Measurements from ENCODE around the gene CLDN22.

DNA sequence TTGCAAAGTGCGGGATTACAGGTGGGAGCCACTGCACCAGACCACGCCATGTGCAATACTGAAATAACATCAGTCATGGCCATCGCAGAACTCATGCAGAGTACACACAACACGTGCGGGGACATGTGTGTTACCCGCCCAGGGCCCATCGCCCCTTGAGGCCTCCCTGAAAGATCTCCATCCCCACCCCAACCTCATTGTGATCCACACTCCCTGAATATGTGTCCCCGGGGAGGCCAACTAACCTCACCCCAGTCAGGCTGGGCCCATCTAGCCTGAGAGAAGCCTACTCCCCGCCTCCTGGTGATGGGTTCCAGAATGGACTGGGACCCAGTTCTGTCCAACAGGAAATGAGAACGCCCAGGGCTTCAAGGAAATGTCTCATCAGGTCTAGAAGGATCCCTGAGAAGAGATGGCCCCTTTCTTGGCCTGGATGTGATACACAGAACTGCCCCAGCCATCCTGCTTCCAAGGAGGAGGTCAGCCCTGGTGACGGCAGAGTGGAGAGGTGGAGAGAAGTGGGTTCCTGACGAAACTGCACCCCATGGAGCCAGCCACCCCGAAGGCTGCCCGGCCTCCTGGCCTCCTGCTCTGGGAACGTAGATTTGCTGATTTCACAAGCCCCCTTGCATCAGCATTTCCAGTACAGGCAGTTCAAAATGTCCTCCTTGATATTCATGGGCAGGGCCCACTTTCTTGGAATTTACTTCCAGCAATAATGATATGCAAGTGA, 24.6 kb upstream of the CLDN22 start:
- TF ChIP-seq ZNF311 (tag by site-specific recombination; IDR thresholded peaks at IDR 0.05; ENCODE audit: borderline replicate concordance) (no peak), CTCF (tag by site-specific recombination; IDR thresholded peaks at IDR 0.05) (no peak)
